Epithelial cell of esophagus (primary cell): Measurements from ENCODE around the gene ARPC2.

Experiments
- DNase-seq: peaks from one replicate; pipeline ENCODE4 v3.0.0; 2010; ENCODE audit warnings: low read depth
- H3K4me3 ChIP-seq: 2 replicates; pipeline ENCODE4 v1.5.1; 2011; ENCODE audit warnings: mild to moderate bottlenecking, low read length, control low read depth
- CTCF ChIP-seq: IDR thresholded peaks from 2 replicates; pipeline ENCODE4 v1.5.1; 2011; ENCODE audit warnings: low read depth, mild to moderate bottlenecking, low read length, control low read depth, inconsistent platforms; ENCODE audit not compliant: insufficient read depth; ENCODE audit errors: missing control alignments

The ARPC2 gene

GRCh38 chr2:218224186-218224585, 7.2 kb downstream of the ARPC2 start:
- no peak overlapping the region for H3K4me3 ChIP-seq
- no peak for DNase-seq
- TF ChIP-seq CTCF = no peak

GRCh38 chr2:218226903-218227302, 9.9 kb downstream of the ARPC2 start:
- no peak for TF ChIP-seq CTCF
- no peak for DNase-seq
- H3K4me3 ChIP-seq = no peak overlapping the region

- no peak for TF ChIP-seq CTCF
- peak; percentile 77 for DNase-seq
- H3K4me3 ChIP-seq = no peak overlapping the region
Measured at GRCh38 chr2:218228366-218229090, 11.5 kb downstream of the ARPC2 start.

GRCh38 chr2:218229239-218229638, 12.2 kb downstream of the ARPC2 start:
- H3K4me3 ChIP-seq = no peak overlapping the region
- peak; percentile 86 for DNase-seq
- no peak for TF ChIP-seq CTCF

GRCh38 chr2:218229851-218230250, 12.9 kb downstream of the ARPC2 start:
- peak; percentile 82 for DNase-seq
- no peak overlapping the region for H3K4me3 ChIP-seq
- TF ChIP-seq CTCF = no peak

- DNase-seq = peak; percentile 41
- no peak overlapping the region for H3K4me3 ChIP-seq
- peak; percentile 48 for TF ChIP-seq CTCF
Measured at GRCh38 chr2:218230882-218231281, 13.9 kb downstream of the ARPC2 start.

- DNase-seq = no peak
- no peak for TF ChIP-seq CTCF
- H3K4me3 ChIP-seq = no peak overlapping the region
Measured at GRCh38 chr2:218233543-218233942, 16.6 kb downstream of the ARPC2 start.
